Activated naive CD8-positive, alpha-beta T cell treated with anti-CD3 and anti-CD28 coated beads, Interleukin-2, amount 50 U/mL, for 24 hours (primary cell): ENCODE results near the gene ICE2.

ENCODE experiments used
- ATAC-seq: fragments of 150-1000 bp; cut with Tn5 transposase; one replicate; pipeline ENCODE4 v1.10.0; 2021
- DNase-seq: peaks from one replicate; pipeline ENCODE4 v3.0.0; 2021
- H3K27ac Mint-ChIP-seq: one replicate; pipeline ENCODE4 v1.8.0; 2021; ENCODE audit warnings: mild to moderate bottlenecking, mixed read lengths
- H3K27me3 Mint-ChIP-seq: one replicate; pipeline ENCODE4 v1.8.0; 2021; ENCODE audit warnings: mixed read lengths
- H3K36me3 Mint-ChIP-seq: one replicate; pipeline ENCODE4 v1.8.0; 2021; ENCODE audit warnings: low read depth, mixed read lengths
- H3K4me1 Mint-ChIP-seq: one replicate; pipeline ENCODE4 v1.8.0; 2021; ENCODE audit warnings: mixed read lengths
- H3K4me3 Mint-ChIP-seq: one replicate; pipeline ENCODE4 v1.8.0; 2021; ENCODE audit warnings: mild to moderate bottlenecking, moderate library complexity, mixed read lengths
- H3K9me3 Mint-ChIP-seq: one replicate; pipeline ENCODE4 v1.8.0; 2021; ENCODE audit warnings: mixed read lengths

ICE2 gene

GRCh38 chr15:60373327-60373726 lies 105.6 kb downstream of the ICE2 start:
- peak overlapping the region; percentile 36 for H3K27ac Mint-ChIP-seq
- H3K4me1 Mint-ChIP-seq, result peaks cover 20% of the 10 kb centered on the region
- no peaks in the 10 kb centered on the region for H3K27me3 Mint-ChIP-seq
- H3K9me3 Mint-ChIP-seq, result no peaks in the 10 kb centered on the region
- DNase-seq (no peak), ATAC-seq (no peak)
- peaks cover 23% of the 10 kb centered on the region for H3K36me3 Mint-ChIP-seq
- H3K4me3 Mint-ChIP-seq, result no peak overlapping the region

- Mint-ChIP-seq H3K4me3 (no peak overlapping the region), H3K27me3 (no peaks in the 10 kb centered on the region), H3K9me3 (no peaks in the 10 kb centered on the region), H3K27ac (peak overlapping the region; percentile 36), H3K36me3 (peaks cover 23% of the 10 kb centered on the region), H3K4me1 (peaks cover 20% of the 10 kb centered on the region)
- ATAC-seq (no peak), DNase-seq (no peak)
These were observed 106.2 kb downstream of the ICE2 start for GRCh38 chr15:60372756-60373155.

GRCh38 chr15:60372227-60372626 lies 106.7 kb downstream of the ICE2 start:
- Mint-ChIP-seq H3K9me3 (no peaks in the 10 kb centered on the region), H3K27ac (no peak overlapping the region), H3K36me3 (peaks cover 23% of the 10 kb centered on the region), H3K27me3 (no peaks in the 10 kb centered on the region), H3K4me1 (peaks cover 20% of the 10 kb centered on the region), H3K4me3 (no peak overlapping the region)
- ATAC-seq (no peak), DNase-seq (no peak)

GRCh38 chr15:60371175-60372051 lies 107.5 kb downstream of the ICE2 start:
- Mint-ChIP-seq H3K4me3 (peak overlapping the region; percentile 27), H3K4me1 (peaks cover 20% of the 10 kb centered on the region), H3K36me3 (peaks cover 20% of the 10 kb centered on the region), H3K27ac (peak overlapping the region; percentile 85), H3K27me3 (no peaks in the 10 kb centered on the region), H3K9me3 (no peaks in the 10 kb centered on the region)
- ATAC-seq (peak; percentile 45), DNase-seq (peak; percentile 24)

GRCh38 chr15:60370869-60371136 lies 108.1 kb downstream of the ICE2 start:
- Mint-ChIP-seq H3K27ac (peak overlapping the region; percentile 85), H3K27me3 (no peaks in the 10 kb centered on the region), H3K9me3 (no peaks in the 10 kb centered on the region), H3K4me1 (peaks cover 20% of the 10 kb centered on the region), H3K4me3 (peak overlapping the region; percentile 27), H3K36me3 (peaks cover 19% of the 10 kb centered on the region)
- DNase-seq, result no peak
- peak; percentile 63 for ATAC-seq

- peak; percentile 53 for ATAC-seq
- Mint-ChIP-seq H3K9me3 (no peaks in the 10 kb centered on the region), H3K27ac (peak overlapping the region; percentile 85), H3K4me3 (no peak overlapping the region), H3K4me1 (peaks cover 20% of the 10 kb centered on the region), H3K27me3 (no peaks in the 10 kb centered on the region), H3K36me3 (peaks cover 21% of the 10 kb centered on the region)
- no peak for DNase-seq
These were observed 108.7 kb downstream of the ICE2 start for GRCh38 chr15:60370105-60370868.

- no peak for DNase-seq
- Mint-ChIP-seq H3K36me3 (peaks cover 22% of the 10 kb centered on the region), H3K4me1 (peaks cover 20% of the 10 kb centered on the region), H3K27me3 (no peaks in the 10 kb centered on the region), H3K4me3 (no peak overlapping the region), H3K9me3 (no peaks in the 10 kb centered on the region), H3K27ac (no peak overlapping the region)
- ATAC-seq, result no peak
These were observed 109.2 kb downstream of the ICE2 start for GRCh38 chr15:60369696-60370095.
